HG03025 (cell line): Measurements from ENCODE around the gene KLHL18.
"Not testable (repeated sequence)": the region's sequence is repeated elsewhere in the genome, so short reads cannot be mapped to it uniquely, and the experiment has no call there.

Experiments used
- ATAC-seq: cut with Tn5 transposase; IDR thresholded peaks from one replicate; pipeline ENCODE4 v1.9.1; 2021; ENCODE audit warnings: mild to moderate bottlenecking, moderate library complexity; ENCODE audit not compliant: unreplicated experiment, low FRiP score

KLHL18 gene

DNA sequence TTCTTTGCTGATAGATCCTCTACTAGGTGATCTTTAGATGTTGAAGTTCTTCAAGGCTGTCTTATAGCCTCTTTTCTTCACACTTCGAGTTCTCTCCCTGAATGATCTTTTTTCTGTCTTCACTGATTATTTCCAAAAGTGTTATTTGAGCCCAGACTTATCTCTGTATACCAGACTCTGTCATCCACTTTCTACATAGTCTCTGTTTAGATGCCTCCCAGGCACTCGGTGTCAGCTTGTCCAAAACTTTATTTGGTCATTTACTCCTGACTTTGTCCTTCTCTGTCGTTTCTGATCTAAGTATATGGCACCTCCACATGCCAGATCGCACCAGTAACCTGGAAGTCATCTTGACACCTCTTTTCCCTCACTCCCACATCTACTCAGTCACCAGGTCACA lies 27.6 kb downstream of the KLHL18 start:
- ATAC-seq = no peak

- ATAC-seq = no peak
Measured at GRCh38 chr3:47313341-47314055, 30.8 kb downstream of the KLHL18 start.

DNA sequence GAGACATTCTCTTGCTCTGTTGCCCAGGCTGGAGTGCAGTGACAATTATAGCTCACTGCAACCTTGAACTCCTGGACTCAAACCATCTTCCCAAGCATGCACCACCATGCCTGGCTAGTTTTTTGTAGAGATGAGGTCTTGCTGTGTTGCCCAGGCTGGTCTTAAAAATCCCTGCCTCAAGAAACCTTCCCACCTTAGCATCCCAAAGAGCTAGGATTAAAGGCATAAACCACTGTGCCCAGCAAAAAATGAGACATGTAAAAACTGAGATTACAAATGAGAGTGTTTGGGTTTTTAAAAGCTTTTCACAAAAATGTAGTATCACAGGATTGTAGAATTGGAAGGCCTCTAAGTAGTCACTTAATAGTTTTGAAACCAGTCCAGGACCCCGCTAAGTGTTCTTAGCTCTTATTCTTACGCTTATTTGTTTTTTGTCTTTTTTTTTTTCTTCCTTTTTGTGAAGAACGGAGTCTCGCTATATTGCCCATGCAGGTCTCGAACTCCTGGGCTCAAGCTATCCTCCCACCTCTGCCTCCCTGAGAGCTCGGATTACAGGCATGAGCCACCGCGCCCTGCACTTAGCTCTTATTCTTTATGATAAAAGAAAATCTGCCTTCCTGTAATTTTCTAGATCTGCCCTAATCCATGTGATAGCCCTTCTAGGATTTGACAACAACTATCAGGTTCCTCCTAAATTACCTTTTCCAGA lies 31.5 kb downstream of the KLHL18 start:
- ATAC-seq = no peak

DNA sequence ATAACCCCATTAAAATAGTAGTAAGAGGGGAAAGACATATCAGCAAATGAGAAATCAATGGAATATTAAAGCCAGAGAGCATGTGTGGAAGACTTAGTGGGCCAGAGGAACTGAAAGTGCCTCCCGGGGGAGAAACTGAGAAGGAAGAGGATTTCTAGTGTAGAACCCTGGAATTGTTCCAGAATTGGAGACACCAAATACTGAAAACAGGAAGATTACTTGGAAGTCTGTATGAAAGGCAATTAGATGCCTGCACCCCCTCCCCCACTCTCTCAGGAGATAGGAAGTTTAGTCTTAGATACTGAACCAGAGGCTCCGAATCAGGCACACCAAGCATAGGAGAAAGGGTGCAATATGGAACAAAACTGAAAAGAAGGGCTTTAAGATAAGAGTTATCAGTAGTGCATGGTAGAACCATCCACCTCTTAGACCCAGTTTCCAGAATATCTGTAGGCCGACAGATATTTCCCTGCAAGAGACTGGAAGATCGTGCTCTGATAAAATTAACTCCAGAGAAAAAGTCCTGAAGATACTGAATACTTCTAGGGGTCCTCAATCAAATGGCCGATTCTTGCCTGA lies 32.4 kb downstream of the KLHL18 start:
- ATAC-seq = no peak

GRCh38 chr3:47316151-47316550 lies 33.4 kb downstream of the KLHL18 start:
- ATAC-seq = not testable (repeated sequence)

- no peak for ATAC-seq
Measured at GRCh38 chr3:47318916-47319315, 36.2 kb downstream of the KLHL18 start.

GRCh38 chr3:47319956-47320355 lies 37.2 kb downstream of the KLHL18 start:
- no peak for ATAC-seq

DNA sequence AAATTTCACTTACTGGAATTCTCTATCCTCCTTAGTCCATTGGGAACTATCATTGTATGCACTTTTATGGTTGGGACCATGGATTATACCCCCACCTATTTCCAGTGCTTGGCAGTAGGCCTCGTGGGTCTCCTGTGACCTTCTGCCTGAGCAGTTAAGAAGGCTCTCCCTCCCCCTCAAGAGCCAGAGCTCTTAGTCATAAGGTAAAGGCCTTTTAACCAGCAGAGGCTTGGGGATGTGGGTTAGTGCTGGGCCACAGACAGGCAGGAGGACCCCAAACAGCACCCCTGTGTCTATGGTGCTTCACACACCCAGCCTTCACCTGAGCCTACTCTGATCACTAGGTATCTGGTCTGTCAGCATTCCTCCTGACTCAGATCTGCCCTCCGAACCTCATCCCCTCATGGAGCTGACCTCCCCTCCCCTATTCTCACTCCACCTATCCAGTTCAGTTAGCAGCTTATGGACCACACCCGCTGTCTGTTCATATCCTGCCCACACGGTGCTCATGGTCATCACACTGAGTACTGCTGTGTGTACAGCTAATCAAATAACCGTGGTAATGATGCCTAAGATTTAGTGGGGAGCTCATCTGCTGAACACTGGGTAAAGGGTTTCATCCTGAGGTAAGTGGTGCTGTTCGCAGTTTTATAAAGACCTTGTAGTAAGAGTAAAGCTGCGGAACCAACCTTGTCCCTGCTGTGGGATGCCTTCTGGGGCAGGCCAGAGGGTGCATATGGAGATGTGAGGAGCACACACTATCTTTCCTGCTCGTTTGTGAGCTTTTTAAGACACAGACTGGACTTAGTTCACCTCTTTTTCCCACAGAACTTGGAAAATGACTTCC lies 40.9 kb downstream of the KLHL18 start:
- no peak for ATAC-seq

DNA sequence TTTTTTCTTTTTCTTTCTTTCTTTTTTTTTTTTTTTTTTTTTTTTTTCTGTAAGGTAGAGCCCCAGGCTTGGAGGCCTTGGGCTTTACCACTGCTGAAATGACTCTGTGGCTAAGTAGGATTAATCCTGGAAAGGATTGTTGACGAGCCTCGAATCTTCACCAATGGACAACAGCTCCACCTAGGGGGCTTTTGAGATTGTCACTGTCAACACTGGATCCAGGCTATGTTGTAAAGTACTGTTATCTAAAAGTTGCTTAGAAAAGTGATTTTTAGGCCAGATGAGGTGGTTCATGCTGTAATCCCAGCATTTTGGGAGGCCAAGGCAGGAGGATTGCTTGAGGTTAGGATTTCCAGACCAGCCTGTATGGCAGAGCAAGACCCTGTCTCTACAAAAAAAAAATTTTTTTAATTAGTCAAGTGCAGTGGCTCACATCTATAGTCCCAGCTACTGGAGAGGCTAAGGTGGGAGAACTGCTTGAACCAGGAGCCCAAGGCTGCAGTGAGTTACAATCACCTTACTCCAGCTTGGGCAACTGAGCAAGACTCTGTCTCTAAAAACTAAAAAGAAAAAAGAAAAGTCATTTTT lies 41.6 kb downstream of the KLHL18 start:
- ATAC-seq = no peak

DNA sequence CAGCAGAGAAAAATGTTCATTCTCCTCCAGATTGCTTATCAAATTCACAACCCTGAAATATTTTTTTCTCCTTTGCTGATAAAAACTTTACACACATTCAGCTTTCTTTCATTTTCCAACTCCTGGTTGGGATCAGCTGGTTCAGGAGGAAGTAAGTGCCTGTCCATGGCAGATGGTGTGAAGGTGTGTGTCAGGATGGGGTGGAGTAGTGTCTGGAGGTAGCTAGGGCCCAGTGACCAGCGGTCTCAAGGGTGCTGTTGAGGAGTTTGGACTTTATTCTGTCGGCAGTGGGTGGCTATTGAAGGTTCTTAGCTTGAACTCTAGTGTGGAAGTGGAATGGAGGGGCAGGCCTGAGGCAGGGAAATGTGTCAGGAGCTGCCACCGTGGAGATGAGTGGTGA lies 51.2 kb downstream of the KLHL18 start:
- ATAC-seq = no peak

- ATAC-seq = no peak
Measured at GRCh38 chr3:47337656-47338055, 54.9 kb downstream of the KLHL18 start.

DNA sequence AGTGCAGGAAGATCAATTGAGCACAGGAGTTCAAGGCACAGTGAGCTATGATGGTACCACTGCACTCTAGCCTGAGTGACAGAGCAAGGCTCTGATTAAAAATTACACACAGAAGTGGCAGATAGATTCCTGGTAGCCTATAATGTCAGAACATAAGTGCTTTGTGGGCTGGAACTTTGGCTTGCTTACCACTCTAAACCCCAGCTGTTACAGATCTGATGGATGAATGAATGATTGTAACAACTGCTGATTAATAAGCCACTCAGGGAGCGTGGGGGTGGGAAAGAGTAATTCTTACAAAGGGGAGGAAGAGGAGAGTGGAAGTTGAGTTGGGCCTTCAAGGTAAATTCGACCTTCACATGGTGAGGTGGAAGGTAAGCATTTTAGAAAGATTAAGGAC lies 57.2 kb downstream of the KLHL18 start:
- no peak for ATAC-seq

DNA sequence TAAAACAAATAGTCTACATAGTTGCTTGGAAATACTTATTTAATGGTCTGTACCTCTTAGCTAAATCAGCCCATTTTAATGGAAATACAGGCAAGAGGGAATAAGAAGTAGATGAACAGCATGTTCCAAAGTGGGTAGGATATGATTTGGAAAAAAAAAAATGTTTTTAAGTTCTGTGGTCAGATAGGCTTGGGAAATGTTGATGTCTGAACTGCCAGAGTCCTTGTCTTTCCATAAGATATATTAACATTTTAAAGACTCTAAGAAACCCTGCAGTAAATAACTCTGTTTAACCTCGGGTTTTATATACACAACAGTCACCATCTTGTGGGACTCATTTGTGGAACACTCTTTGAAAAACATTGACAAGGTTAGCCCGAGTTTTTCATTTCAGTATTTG lies 58.1 kb downstream of the KLHL18 start:
- ATAC-seq = no peak

DNA sequence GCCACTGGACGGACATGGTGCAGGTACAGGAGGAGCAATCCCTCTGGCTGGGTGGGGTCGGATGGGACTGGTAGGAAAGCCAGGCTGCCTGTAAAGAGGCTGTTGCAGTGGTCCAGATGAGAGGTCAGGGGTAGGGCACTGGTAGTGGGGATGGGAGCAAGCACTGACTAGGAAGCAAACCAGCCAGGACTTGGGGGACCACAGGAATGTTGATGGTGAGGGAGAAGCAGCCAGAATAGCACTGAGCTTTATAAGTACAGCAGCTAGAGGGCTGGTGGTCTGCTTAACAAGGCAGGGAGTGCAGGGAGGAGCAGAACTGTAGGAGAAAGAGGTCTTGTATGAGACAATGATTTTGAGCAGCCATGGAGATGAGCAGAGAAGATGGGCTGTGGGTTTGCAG lies 59.4 kb downstream of the KLHL18 start:
- no peak for ATAC-seq

DNA sequence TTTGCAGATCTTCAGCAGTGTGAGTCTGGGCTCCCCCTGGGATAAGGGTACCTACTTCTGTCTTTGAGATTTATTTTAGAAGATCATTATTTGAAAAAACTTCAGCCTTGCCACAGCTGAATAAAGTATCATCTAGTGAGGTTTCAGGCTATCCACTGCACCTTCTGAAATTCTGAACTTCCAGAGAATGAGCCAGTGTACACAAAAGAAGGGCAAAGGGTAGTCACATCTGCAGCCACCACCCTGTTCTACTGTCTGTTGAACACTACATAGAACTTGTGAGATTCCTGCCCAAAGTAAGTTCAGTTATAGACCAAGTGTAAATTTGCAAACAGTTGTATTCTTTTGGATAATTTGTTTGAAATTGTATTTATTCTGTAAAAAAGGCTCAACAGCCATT lies 60.1 kb downstream of the KLHL18 start:
- ATAC-seq = no peak

GRCh38 chr3:47343471-47343971 lies 60.8 kb downstream of the KLHL18 start:
- no peak for ATAC-seq

- ATAC-seq = no peak
Measured at GRCh38 chr3:47344971-47345370, 62.2 kb downstream of the KLHL18 start.

DNA sequence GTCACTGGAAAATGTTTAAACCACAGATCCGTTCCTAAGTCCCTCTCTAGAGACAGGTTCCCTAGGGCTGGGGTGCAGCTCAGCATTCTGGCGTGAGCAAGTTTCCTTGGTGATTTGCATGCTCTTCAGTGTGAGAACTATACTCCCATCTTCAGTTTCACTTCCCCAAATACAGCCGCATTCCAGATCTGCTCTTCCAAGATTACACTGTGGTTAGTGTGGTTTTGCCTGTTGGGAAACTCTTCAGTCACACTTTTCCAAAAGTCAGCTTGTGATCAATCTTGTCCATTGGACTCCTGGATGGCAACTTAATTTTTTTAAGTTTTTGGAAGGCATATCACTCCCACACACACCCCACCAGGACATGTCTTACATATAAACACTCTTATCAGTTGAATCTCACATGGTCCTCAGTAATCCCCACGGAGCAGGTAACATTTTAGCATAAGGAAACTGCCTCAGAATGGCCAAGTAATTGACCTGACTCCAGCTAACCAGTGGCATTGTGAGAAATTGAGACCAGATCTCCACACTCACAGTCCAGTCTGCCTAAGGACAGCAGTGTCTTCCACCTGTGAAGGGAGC lies 64.6 kb downstream of the KLHL18 start:
- ATAC-seq = no peak

GRCh38 chr3:47348411-47349154 lies 65.8 kb downstream of the KLHL18 start:
- no peak for ATAC-seq
